ENCODE results near the gene KRT4.

GRCh38 chr12:52823761-52824450, 10.0 kb upstream of the KRT4 start:
- no peak for TF ChIP-seq POLR2A (IDR thresholded peaks at IDR 0.05; ENCODE audit: low read depth, low read length)
- TF ChIP-seq POLR2AphosphoS5 (IDR thresholded peaks at IDR 0.05; ENCODE audit: low read depth, low read length): no peak
- no peak for TF ChIP-seq TAF1 (IDR thresholded peaks at IDR 0.05; ENCODE audit: borderline replicate concordance, low read depth, low read length)

Data from GM12892 (cell line).